Measurements from ENCODE around the gene MYO10.

GRCh38 chr5:16666883-16667398 is 269.1 kb downstream of the MYO10 start:
- TF ChIP-seq CTCF (IDR thresholded peaks at IDR 0.05) (peak; percentile 28 to 71 (median 50)), EP300 (IDR thresholded peaks at IDR 0.05) (no peak), POLR2A (IDR thresholded peaks at IDR 0.05) (no peak)

Measured in tibial nerve (tissue), 4 donors.